DMS53 treated with DMSO at 0.1 percent for 48 hours (cell line): ENCODE data around the gene PGBD5.

Experiments used
- DNase-seq: peaks from one replicate; lab custom pipeline; 2025; ENCODE audit not compliant: unreplicated experiment; lab: John Stamatoyannopoulos, UW

The PGBD5 gene

DNA sequence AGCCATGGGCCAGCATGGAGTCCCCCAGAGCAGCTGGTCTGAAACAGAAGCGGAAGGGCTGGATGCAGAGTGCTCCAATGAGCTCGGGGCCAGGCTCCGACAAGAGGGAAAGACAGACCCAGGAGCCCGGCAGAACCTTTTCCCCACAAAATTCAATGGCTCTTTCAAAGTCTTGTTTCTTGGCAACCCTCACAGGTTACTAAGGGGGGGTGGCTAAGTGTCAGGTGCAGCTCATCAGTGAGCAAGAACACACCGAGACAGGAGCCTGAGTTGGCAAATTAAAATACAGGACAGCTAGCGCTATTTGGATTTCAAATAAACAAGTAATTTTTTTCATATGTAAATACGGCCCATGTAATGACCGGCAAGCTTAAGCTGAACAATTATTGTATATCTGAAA is 27.3 kb downstream of the PGBD5 start:
- DNase-seq, result no peak

GRCh38 chr1:230396966-230397365 is 29.2 kb downstream of the PGBD5 start:
- DNase-seq, result no peak

- DNase-seq, result no peak
These were observed 30.2 kb downstream of the PGBD5 start for GRCh38 chr1:230395932-230396331.

GRCh38 chr1:230394741-230395140 is 31.4 kb downstream of the PGBD5 start:
- DNase-seq, result no peak

- DNase-seq, result no peak
These were observed 32.0 kb downstream of the PGBD5 start for GRCh38 chr1:230394134-230394533.

- no peak for DNase-seq
These were observed 32.4 kb downstream of the PGBD5 start for GRCh38 chr1:230393722-230394121.

- DNase-seq, result no peak
These were observed 33.1 kb downstream of the PGBD5 start for GRCh38 chr1:230392920-230393521.

- DNase-seq, result no peak
These were observed 33.6 kb downstream of the PGBD5 start for GRCh38 chr1:230392536-230392909.

- no peak for DNase-seq
These were observed 34.2 kb downstream of the PGBD5 start for GRCh38 chr1:230391776-230392535.

DNA sequence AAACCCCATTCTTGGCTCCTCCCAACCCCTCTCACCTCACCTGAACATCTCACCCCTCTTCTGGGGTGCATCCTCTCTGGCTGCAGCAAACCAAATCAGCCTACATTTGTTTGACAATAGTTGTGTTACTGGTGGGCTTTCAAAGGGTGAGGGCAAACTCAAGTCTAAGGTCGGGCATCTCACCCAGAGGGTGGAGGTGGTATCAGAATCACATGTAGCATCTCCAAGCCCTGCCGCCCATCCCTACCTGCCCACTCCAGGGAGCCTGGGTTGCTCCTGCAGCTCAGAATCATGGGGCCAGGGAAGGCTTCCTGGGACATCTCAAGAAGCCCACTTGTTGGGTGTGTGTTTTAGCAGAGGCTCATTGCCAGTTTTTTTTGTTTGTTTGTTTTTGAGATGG is 35.8 kb downstream of the PGBD5 start:
- no peak for DNase-seq

GRCh38 chr1:230387876-230388275 is 38.3 kb downstream of the PGBD5 start:
- no peak for DNase-seq

DNA sequence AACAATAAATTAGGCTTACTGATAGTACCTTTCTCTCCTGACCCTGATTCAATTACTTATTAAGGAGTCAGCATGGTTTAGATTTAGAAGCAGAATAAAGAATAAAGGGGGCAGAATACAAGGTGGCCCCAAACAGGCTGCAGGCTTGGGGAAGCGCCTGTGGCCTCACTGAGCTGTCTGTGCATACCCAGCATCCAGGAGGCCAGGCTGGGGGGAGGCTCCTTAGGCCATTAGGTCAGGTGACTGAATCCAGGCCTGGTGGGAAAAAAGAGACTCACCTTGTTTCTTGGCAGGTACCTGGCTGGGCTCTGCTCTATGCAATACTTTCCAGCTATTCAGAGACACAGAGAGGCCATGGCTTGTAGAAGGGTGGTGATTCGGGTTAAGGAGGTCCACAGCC is 38.8 kb downstream of the PGBD5 start:
- no peak for DNase-seq

- no peak for DNase-seq
These were observed 39.4 kb downstream of the PGBD5 start for GRCh38 chr1:230386637-230387262.

DNA sequence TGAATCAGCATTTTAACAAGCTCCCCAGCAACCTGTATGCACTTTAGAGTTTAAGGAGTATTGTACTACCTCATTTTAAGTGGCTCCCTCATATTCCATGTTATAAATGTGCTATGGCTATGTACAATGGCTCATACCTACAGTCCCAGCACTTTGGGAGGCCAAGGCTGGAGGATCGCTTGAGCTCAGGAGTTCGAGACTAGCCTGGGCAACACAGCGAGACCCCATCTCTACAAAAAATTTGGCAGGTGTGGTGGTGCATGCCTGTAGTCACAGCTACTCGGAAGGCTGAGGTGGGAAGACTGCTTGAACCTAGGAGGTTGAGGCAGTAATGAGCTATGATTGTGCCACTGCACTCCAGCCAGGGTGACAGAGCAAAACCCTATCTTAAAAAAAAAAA is 40.2 kb downstream of the PGBD5 start:
- no peak for DNase-seq

DNA sequence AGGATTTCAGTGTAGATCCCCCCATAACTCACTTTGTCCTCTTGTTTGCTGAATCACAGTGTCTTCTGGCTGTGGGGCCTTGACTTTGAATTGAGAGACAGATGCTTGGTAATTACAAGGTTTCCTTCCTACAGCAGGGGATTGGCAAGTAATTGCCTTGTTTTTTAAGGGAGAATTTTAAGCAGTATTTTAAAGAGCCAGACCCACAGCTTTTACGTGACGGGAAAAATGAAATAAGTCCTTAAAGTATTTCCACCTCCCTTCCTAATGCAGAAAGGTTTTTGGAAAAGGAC is 41.0 kb downstream of the PGBD5 start:
- no peak for DNase-seq

- DNase-seq, result no peak
These were observed 41.6 kb downstream of the PGBD5 start for GRCh38 chr1:230384380-230385157.

GRCh38 chr1:230383425-230383824 is 42.7 kb downstream of the PGBD5 start:
- no peak for DNase-seq

- DNase-seq, result no peak
These were observed 44.1 kb downstream of the PGBD5 start for GRCh38 chr1:230382001-230382491.

DNA sequence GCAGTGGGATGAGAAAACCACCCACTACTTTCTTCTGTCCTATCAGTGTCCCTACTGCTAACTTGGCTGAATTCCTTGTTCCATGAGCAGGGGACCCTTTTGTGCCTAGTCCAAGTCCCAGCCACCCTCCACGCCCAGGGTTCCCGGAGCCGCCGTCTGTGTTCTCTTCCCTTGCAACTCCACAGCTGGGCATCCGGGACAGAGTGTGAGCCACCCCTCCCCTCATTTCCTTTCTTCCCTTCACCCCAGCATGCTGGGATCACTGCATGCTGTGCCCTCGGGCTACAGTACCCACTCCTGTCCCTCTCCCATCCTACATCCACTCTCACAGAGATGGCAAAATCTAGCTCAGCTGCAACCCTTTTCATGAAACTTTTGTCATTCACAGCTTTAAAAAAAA is 44.5 kb downstream of the PGBD5 start:
- no peak for DNase-seq

DNA sequence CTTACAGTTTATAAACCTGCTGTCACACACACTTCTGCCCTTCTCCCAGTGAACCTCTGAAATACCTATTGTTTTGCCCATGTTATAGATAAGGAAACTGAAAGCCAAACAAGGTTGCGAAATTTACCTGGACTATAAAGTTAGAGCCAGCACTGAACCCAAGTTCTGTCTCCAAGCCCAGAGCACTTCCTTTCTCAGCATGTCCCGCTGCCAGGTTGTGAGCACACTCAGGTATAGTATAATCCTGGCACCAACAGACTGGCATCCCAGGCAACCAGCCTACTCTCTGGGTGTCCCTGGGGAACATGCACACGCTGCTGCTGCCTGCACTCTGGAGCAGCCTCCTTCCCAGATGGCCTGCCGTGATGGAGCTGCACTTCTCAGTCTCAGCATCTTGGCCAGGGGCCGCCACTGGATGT is 45.1 kb downstream of the PGBD5 start:
- DNase-seq, result no peak

DNA sequence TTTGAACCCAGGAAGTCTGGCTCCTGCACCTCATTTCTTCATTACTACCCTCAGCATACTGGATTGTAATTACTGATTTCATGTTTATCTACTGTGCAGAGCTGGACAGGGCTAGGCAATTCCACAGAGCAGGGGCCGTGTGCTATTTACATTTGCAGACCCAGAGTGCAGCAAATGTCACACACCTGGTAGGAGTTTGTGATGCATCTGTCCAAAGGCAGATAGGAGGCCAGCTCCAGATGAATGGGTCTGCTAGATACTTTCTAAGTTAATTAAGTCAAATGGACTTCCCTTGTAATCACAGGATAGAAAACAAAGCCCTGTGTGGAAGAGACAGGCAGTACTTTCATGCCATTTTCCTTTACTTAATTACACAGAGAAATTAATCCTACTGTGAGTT is 46.2 kb downstream of the PGBD5 start:
- DNase-seq, result no peak

- DNase-seq, result no peak
These were observed 46.7 kb downstream of the PGBD5 start for GRCh38 chr1:230379462-230379861.
